HG03108 (cell line): ENCODE measurements around the gene MRC2.
"Not testable (repeated sequence)": the region's sequence is repeated elsewhere in the genome, so short reads cannot be mapped to it uniquely, and the experiment has no call there.

Experiments used
- ATAC-seq: cut with Tn5 transposase; IDR thresholded peaks from one replicate; pipeline ENCODE4 v1.9.1; 2021; ENCODE audit warnings: moderate library complexity; ENCODE audit not compliant: unreplicated experiment

MRC2 gene

DNA sequence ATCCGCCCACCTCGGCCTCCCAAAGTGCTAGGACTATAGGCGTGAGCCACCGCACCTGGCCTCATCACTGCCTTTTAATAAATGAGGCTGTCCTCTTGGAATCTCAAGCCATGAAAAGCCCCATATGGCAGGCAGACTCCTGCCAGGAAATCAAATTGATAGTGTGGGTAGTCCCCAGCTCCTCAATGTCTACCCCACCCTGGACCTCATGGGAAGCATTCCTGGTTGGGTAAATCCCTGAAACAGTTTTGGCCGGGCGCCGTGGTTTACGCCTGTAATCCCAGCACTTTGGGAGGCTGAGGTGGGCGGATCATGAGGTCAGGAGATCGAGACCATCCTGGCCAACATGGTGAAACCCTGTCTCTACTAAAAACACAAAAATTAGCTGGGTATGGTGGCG, 71.0 kb downstream of the MRC2 start:
- ATAC-seq, result not testable (repeated sequence)

DNA sequence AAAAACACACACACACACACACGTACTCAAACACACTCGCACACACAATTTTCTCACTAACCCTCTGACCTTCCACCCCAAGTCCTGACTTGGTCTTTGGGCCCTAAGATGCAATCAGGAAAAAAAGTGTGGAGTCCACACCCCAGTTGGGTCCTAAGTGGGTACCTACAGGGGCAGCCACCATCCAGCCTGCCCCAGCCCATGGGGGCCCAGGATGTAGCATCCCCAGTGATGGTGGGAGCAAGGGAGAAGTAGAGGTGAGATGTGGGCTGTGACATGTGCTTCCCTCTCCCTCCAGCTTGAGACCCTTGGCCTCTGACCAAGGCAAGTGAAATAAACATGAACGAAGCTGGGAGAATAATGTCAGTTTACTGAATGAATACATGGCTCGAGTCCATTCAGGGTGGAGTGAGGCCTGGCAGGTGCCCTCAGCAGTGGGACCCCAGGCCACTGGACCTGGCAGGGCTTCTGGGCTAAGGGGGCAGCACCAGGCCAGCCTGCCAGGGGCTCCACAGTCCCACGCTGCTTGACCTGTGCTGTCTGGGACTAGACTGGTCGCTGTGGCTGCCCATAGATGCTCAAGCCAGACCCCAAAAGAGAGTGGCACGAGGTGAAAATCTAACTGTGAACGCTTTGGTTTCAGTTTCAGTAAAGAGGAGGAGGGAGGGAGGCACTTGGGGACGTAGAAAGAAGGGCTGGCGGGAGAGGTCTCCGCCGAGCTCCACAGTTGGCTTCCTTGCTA, 73.7 kb downstream of the MRC2 start:
- no peak for ATAC-seq

DNA sequence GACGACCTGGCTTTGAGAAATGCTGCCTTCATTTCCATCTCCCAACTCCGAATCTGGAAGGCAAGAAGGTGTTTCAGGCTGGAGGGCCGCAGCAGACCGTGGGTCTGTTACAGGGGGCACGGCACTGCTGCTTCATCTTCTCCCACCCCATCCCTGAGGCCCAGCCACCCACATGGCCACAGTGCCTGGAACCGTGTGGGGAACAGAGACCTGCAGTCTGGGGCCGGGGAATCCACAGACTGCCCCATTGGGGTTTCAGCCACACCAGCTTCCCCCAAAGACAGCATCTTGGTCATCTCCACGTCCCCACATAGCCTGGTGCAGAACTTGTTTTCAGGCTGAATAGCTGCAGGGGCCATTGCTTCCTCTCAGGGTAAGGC, 74.2 kb downstream of the MRC2 start:
- no peak for ATAC-seq

- no peak for ATAC-seq
Measured at GRCh38 chr17:62702746-62703260, 75.3 kb downstream of the MRC2 start.

DNA sequence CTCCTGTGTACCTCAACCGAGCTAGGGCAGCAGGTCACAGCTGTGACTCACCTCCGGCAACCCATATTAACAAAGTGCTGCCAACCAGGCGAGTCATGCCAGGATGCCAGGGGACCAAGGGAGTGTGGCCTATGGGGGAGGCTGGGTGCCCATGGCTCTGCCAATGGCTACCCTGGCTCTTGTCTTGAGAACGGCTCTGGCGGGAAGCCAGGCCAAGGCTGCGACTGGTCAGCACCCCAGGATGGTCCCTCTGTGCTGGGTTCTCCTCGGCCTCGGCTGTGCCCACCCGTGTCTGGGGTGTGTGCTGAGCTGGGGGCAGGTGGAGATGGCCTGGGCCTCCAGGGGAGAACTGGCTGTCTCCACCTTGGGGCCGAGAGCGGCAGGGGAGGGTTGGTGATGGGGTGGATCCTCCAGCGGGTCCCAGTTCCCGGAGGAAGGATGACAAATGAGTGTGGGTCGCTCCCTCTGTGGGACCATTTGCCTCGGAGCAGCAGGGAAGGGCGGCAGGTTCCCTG, 75.8 kb downstream of the MRC2 start:
- ATAC-seq, result no peak

GRCh38 chr17:62703776-62704380, 76.4 kb downstream of the MRC2 start:
- ATAC-seq, result peak; percentile 68

- no peak for ATAC-seq
Measured at GRCh38 chr17:62704381-62704971, 77.0 kb downstream of the MRC2 start.

DNA sequence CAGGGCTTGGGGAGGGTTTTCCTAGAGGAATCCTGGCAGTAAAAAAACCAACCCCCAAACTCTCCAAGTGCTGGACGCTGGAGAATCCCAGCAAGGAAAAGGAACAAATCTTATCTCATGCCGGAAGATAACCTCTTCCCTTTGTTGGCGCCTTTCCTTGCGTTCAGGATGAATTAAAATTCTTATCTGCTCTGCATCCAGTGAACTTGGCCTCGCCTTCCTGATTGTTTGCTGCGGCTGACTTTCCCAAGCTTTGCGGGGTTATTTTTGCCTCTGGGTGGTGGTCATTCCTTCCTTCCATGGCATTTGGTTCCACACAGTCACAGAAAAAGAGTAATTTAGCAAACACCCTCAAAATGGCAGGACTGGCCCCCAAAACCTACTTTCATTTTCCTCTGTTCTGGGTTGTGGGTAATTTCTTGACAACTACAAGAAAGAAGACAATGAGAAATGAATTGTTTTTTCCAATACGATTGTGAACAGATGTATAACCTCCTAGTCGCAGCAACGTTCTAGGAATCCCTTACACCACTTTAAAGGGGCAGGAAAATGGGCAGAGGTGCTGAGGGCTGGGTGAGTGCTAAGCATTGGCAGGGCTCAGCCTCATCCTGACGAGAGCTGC, 77.8 kb downstream of the MRC2 start:
- no peak for ATAC-seq

GRCh38 chr17:62705778-62706597, 78.5 kb downstream of the MRC2 start:
- ATAC-seq, result no peak

- ATAC-seq, result no peak
Measured at GRCh38 chr17:62706598-62707424, 79.3 kb downstream of the MRC2 start.

DNA sequence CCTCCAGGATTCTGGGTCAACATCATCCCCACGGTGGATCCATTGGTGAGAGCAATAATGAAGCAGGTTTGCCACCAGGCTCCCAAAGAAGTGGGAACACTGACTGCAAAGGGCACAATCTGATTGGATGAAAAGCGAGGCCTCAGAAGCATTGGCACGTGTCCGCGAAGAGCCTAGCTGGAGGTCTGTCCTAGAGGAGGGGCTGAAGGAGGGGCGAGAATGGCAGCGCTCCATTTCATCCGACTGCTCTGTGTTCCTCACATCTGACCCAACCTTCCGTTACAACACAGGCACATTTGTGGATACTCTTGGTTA, 79.9 kb downstream of the MRC2 start:
- ATAC-seq, result no peak

GRCh38 chr17:62708587-62708986, 81.1 kb downstream of the MRC2 start:
- no peak for ATAC-seq

DNA sequence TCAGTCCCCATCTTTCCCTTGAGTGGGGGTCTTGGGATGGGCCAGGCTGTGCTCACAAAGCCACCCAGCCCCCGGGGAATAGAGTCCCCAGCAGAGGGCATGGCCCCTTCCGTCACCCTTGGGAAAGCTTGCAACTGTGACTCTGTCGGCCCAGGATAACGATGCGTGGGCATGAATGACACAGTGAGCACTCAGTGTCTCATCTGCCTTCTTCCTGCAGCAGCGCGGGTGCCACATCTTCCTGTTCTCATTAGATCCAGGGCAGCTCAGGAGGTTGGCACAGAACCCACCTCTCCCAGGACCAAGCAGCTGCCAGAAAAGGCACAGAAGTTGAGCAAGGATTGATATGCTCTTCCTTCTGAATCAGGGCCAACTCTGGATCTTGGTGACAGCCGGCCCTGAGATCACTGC, 84.7 kb downstream of the MRC2 start:
- no peak for ATAC-seq

- ATAC-seq, result no peak
Measured at GRCh38 chr17:62713086-62713881, 85.8 kb downstream of the MRC2 start.

- ATAC-seq, result no peak
Measured at GRCh38 chr17:62714016-62714777, 86.7 kb downstream of the MRC2 start.

DNA sequence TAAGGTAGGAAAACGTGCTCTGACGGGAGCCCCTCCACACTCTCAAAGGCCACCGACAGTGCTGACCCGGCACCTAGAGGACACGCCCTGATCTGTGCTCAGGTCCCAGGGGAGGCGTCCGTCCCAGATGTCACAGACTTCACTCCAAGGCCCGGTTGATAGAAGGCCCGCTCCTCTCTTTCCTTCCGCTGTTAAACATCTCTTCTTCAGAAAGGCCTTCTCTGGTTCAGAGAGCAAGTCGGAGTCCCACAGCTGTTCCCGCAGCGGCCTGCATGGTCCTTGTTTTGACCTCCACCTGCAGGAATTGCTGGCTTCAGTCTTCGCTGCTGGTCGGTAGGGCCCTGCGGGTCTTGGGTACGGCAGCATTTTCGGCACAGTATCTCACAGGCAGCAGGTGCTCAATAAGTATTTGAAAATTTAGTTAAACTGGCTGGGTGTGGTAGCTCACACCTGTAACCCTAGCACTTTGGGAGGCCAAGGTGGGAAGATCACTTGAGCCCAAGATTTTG, 88.5 kb downstream of the MRC2 start:
- ATAC-seq, result no peak

DNA sequence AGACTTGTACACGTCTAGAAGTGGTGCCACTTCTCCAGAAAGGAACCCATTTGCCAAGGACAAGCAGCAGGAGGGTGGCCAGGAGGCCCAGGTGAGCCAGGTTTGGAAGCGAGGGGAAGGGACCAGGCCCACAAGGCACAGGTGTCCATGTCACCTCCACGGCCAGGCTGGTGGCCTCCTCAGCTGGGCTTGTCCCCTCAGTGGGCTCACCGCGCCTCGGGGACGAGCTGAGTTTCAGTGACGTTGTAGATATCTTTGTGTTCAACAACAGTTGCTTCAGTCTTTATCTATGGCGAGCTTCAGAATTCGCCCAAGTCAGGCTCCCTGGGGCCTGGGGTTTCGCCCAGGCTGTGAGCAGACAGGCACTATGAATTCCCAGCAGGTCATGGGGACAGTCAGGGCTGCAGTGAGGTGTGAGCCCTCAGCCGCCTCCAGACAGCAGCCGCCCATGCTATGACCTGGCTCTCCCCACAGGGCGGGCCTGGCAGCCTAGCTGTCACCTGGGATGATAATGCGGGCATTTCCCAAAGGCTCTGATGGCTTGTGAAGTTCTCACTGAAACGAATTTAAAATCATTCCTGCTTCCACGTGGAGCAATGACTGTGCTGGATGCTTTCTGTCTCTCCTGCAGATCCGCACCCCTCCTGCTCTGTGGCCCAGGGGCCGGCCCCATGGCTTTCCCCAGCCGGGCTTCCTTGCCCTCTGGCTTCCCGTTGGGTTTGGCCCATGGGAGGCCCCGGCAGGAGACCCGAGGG, 89.5 kb downstream of the MRC2 start:
- no peak for ATAC-seq

- no peak for ATAC-seq
Measured at GRCh38 chr17:62717589-62717855, 90.1 kb downstream of the MRC2 start.
